DND-41 (cell line): ENCODE results near the gene NEK9.

Experiments used
- CTCF ChIP-seq: IDR thresholded peaks from 2 replicates; pipeline ENCODE4 v1.5.1; 2012; ENCODE audit warnings: borderline replicate concordance, low read length, moderate library complexity, mild to moderate bottlenecking; ENCODE audit not compliant: poor library complexity, severe bottlenecking; ENCODE audit errors: extremely low read depth
- EZH2 ChIP-seq: IDR thresholded peaks from 3 replicates; pipeline ENCODE4 v1.6.1; 2012; ENCODE audit warnings: borderline replicate concordance, low read depth, mild to moderate bottlenecking, moderate library complexity, low read length, inconsistent platforms; ENCODE audit not compliant: severe bottlenecking

GRCh38 chr14:75046899-75047298 is 79.9 kb downstream of the NEK9 start:
- TF ChIP-seq CTCF (no peak), EZH2 (no peak)
